ENCODE data around the gene AK5.

GRCh38 chr1:77354536-77354935, 72.7 kb downstream of the AK5 start:
- TF ChIP-seq, protein P1, sequence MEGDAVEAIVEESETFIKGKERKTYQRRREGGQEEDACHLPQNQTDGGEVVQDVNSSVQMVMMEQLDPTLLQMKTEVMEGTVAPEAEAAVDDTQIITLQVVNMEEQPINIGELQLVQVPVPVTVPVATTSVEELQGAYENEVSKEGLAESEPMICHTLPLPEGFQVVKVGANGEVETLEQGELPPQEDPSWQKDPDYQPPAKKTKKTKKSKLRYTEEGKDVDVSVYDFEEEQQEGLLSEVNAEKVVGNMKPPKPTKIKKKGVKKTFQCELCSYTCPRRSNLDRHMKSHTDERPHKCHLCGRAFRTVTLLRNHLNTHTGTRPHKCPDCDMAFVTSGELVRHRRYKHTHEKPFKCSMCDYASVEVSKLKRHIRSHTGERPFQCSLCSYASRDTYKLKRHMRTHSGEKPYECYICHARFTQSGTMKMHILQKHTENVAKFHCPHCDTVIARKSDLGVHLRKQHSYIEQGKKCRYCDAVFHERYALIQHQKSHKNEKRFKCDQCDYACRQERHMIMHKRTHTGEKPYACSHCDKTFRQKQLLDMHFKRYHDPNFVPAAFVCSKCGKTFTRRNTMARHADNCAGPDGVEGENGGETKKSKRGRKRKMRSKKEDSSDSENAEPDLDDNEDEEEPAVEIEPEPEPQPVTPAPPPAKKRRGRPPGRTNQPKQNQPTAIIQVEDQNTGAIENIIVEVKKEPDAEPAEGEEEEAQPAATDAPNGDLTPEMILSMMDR (conservative IDR thresholded peaks at IDR 0.05; ENCODE audit: low read depth in 2 of 2), result no peak
- TF ChIP-seq, protein P2, sequence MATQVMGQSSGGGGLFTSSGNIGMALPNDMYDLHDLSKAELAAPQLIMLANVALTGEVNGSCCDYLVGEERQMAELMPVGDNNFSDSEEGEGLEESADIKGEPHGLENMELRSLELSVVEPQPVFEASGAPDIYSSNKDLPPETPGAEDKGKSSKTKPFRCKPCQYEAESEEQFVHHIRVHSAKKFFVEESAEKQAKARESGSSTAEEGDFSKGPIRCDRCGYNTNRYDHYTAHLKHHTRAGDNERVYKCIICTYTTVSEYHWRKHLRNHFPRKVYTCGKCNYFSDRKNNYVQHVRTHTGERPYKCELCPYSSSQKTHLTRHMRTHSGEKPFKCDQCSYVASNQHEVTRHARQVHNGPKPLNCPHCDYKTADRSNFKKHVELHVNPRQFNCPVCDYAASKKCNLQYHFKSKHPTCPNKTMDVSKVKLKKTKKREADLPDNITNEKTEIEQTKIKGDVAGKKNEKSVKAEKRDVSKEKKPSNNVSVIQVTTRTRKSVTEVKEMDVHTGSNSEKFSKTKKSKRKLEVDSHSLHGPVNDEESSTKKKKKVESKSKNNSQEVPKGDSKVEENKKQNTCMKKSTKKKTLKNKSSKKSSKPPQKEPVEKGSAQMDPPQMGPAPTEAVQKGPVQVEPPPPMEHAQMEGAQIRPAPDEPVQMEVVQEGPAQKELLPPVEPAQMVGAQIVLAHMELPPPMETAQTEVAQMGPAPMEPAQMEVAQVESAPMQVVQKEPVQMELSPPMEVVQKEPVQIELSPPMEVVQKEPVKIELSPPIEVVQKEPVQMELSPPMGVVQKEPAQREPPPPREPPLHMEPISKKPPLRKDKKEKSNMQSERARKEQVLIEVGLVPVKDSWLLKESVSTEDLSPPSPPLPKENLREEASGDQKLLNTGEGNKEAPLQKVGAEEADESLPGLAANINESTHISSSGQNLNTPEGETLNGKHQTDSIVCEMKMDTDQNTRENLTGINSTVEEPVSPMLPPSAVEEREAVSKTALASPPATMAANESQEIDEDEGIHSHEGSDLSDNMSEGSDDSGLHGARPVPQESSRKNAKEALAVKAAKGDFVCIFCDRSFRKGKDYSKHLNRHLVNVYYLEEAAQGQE (IDR thresholded peaks at IDR 0.05; ENCODE audit: unreplicated experiment), result no peak
- TF ChIP-seq POLR2AphosphoS5 (IDR thresholded peaks at IDR 0.05; ENCODE audit: low read depth) (no peak), EZH2phosphoT487 (IDR thresholded peaks at IDR 0.05; ENCODE audit: unreplicated experiment) (no peak), ZNF331 (CRISPR knock-in tag; IDR thresholded peaks at IDR 0.05; ENCODE audit: low read depth) (no peak), EZH2 (IDR thresholded peaks at IDR 0.05; ENCODE audit: low read depth, unreplicated experiment) (no peak), CREB1 (CRISPR knock-in tag; IDR thresholded peaks at IDR 0.05; ENCODE audit: low read depth) (no peak), JUNB (IDR thresholded peaks at IDR 0.05; ENCODE audit: unreplicated experiment) (no peak), ZNF462 (CRISPR knock-in tag; IDR thresholded peaks at IDR 0.05) (no peak), ZNF114 (CRISPR knock-in tag; IDR thresholded peaks at IDR 0.05) (no peak)

Measured in GM23338 (cell line).